22Rv1 (cell line): Measurements from ENCODE around the gene LTF.

Source experiments
- ZFX ChIP-seq: fragments of 450-650 bp; IDR thresholded peaks from 2 replicates; pipeline ENCODE4 v1.6.1; 2017; ENCODE audit warnings: antibody characterized with exemption, borderline replicate concordance
- TF ChIP-seq, protein P1 (sequence below): fragments of 450-650 bp; IDR thresholded peaks from 2 replicates; pipeline ENCODE4 v1.5.1; 2017; ENCODE audit warnings: mild to moderate bottlenecking

DNA sequence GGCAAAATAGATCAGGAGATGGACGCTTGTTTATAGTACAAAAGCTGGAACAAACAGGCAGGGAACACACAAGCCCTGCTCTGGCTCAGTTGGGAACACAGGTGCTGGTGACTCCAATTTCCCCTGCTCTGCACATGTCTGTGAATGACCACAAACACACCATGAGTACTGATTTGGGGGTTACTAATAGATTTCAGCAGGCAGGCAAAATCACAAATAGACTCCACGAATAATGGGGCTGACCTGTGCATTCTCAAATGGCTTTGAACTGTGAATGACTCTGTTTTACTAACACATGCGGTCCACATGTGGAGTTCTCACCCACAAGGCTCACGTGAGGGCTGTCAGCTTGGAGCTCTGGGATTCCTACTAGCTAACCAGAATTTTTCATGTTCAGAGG is 37.0 kb upstream of the LTF start:
- TF ChIP-seq, protein P1, sequence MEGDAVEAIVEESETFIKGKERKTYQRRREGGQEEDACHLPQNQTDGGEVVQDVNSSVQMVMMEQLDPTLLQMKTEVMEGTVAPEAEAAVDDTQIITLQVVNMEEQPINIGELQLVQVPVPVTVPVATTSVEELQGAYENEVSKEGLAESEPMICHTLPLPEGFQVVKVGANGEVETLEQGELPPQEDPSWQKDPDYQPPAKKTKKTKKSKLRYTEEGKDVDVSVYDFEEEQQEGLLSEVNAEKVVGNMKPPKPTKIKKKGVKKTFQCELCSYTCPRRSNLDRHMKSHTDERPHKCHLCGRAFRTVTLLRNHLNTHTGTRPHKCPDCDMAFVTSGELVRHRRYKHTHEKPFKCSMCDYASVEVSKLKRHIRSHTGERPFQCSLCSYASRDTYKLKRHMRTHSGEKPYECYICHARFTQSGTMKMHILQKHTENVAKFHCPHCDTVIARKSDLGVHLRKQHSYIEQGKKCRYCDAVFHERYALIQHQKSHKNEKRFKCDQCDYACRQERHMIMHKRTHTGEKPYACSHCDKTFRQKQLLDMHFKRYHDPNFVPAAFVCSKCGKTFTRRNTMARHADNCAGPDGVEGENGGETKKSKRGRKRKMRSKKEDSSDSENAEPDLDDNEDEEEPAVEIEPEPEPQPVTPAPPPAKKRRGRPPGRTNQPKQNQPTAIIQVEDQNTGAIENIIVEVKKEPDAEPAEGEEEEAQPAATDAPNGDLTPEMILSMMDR: no peak
- no peak for TF ChIP-seq ZFX
